CD1c-positive myeloid dendritic cell (primary cell): ENCODE data around the gene ADIPOR2.

ENCODE experiments used
- DNase-seq: peaks from one replicate; pipeline ENCODE4 v3.0.0-alpha.2; 2016; ENCODE audit errors: extremely low spot score

Gene ADIPOR2

GRCh38 chr12:1690578-1691122 lies at the start of gene ADIPOR2:
Gene ADIPOR2 (plus strand): TSS chr12:1691070. CDS start chr12:1754344, 63,274 bp downstream.
- peak; percentile 99 for DNase-seq

- DNase-seq, result no peak
These were observed 48.4 kb upstream of the ADIPOR2 start for GRCh38 chr12:1642513-1642912.

GRCh38 chr12:1643043-1643442 lies 47.8 kb upstream of the ADIPOR2 start:
- DNase-seq, result no peak

GRCh38 chr12:1643905-1644533 lies 46.9 kb upstream of the ADIPOR2 start:
- no peak for DNase-seq

GRCh38 chr12:1644534-1645438 lies 46.1 kb upstream of the ADIPOR2 start:
- no peak for DNase-seq

- DNase-seq, result no peak
These were observed 45.1 kb upstream of the ADIPOR2 start for GRCh38 chr12:1645819-1646218.

GRCh38 chr12:1646569-1647284 lies 44.1 kb upstream of the ADIPOR2 start:
- peak; percentile 28 for DNase-seq

- no peak for DNase-seq
These were observed 43.6 kb upstream of the ADIPOR2 start for GRCh38 chr12:1647285-1647669.

GRCh38 chr12:1650260-1650977 lies 40.5 kb upstream of the ADIPOR2 start:
- no peak for DNase-seq

- DNase-seq, result no peak
These were observed 39.9 kb upstream of the ADIPOR2 start for GRCh38 chr12:1650978-1651361.

- DNase-seq, result no peak
These were observed 38.9 kb upstream of the ADIPOR2 start for GRCh38 chr12:1651946-1652345.

- no peak for DNase-seq
These were observed 35.6 kb upstream of the ADIPOR2 start for GRCh38 chr12:1655225-1655788.

GRCh38 chr12:1656902-1657301 lies 34.0 kb upstream of the ADIPOR2 start:
- no peak for DNase-seq

- peak; percentile 63 for DNase-seq
These were observed 33.2 kb upstream of the ADIPOR2 start for GRCh38 chr12:1657688-1658087.

- peak; percentile 45 for DNase-seq
These were observed 30.3 kb upstream of the ADIPOR2 start for GRCh38 chr12:1660304-1661187.

- DNase-seq, result peak; percentile 94
These were observed 29.1 kb upstream of the ADIPOR2 start for GRCh38 chr12:1661553-1662335.

- no peak for DNase-seq
These were observed 28.0 kb upstream of the ADIPOR2 start for GRCh38 chr12:1662761-1663439.

- DNase-seq, result no peak
These were observed 27.3 kb upstream of the ADIPOR2 start for GRCh38 chr12:1663440-1664132.
